Stimulated activated naive B cell treated with anti-CD40 and anti-IgM and Interleukin-4, amounts not matched to agents 10 μg/mL and 1 μg/mL and 100 μg/mL, for 72 hours (primary cell): ENCODE data around the gene DPH1.

Experiments used
- ATAC-seq, 2 donors: fragments of 150-1000 bp; cut with Tn5 transposase; replicated peaks; 2 replicates each; pipeline ENCODE4 v1.10.0; 2021; ENCODE audit warnings: moderate library complexity in 1 of 2
- DNase-seq: peaks from one replicate; pipeline ENCODE4 v3.0.0; 2021
- H3K27ac Mint-ChIP-seq: one replicate; pipeline ENCODE4 v1.8.0; 2022; ENCODE audit warnings: mild to moderate bottlenecking, mixed read lengths
- H3K27me3 Mint-ChIP-seq, 2 donors: one replicate each; pipeline ENCODE4 v1.8.0; 2022; ENCODE audit warnings: mixed read lengths in 2 of 2
- H3K36me3 Mint-ChIP-seq, 2 donors: one replicate each; pipeline ENCODE4 v1.8.0; 2022; ENCODE audit warnings: mixed read lengths in 2 of 2, mild to moderate bottlenecking in 1 of 2
- H3K4me1 Mint-ChIP-seq, 2 donors: one replicate each; pipeline ENCODE4 v1.8.0; 2022; ENCODE audit warnings: mixed read lengths in 2 of 2, mild to moderate bottlenecking in 1 of 2
- H3K4me3 Mint-ChIP-seq, 2 donors: one replicate each; pipeline ENCODE4 v1.8.0; 2022; ENCODE audit warnings: mild to moderate bottlenecking in 2 of 2, mixed read lengths in 2 of 2, moderate library complexity in 1 of 2
- H3K9me3 Mint-ChIP-seq, 2 donors: one replicate each; pipeline ENCODE4 v1.8.0; 2022; ENCODE audit warnings: mixed read lengths in 2 of 2, mild to moderate bottlenecking in 1 of 2

The DPH1 gene

GRCh38 chr17:2087597-2088211, 57.8 kb downstream of the DPH1 start:
- peak overlapping the region; percentile 95 for H3K27ac Mint-ChIP-seq
- no peaks in the 10 kb centered on the region for H3K9me3 Mint-ChIP-seq
- peak overlapping the region; percentile 68 to 73 for H3K4me3 Mint-ChIP-seq
- DNase-seq, result peak; percentile 83
- H3K27me3 Mint-ChIP-seq, result no peaks in the 10 kb centered on the region
- ATAC-seq, result peak; percentile 71 to 74
- peaks cover 71 to 99% of the 10 kb centered on the region in 2 donors for H3K4me1 Mint-ChIP-seq
- peaks cover 30 to 54% of the 10 kb centered on the region in 2 donors for H3K36me3 Mint-ChIP-seq

GRCh38 chr17:2089021-2089422, 59.1 kb downstream of the DPH1 start:
- H3K27me3 Mint-ChIP-seq, result no peaks in the 10 kb centered on the region
- peaks cover 32 to 50% of the 10 kb centered on the region in 2 donors for H3K36me3 Mint-ChIP-seq
- peak; percentile 20 to 21 for ATAC-seq
- H3K4me3 Mint-ChIP-seq, result peak overlapping the region; percentile 80 to 87
- no peaks in the 10 kb centered on the region for H3K9me3 Mint-ChIP-seq
- H3K4me1 Mint-ChIP-seq, result peaks cover 60 to 86% of the 10 kb centered on the region in 2 donors
- DNase-seq, result no peak
- peak overlapping the region; percentile 95 for H3K27ac Mint-ChIP-seq

GRCh38 chr17:2090210-2090641, 60.3 kb downstream of the DPH1 start:
- peak; percentile 8 to 26 for ATAC-seq
- H3K4me1 Mint-ChIP-seq, result peaks cover 51 to 74% of the 10 kb centered on the region in 2 donors
- DNase-seq, result no peak
- no peaks in the 10 kb centered on the region for H3K9me3 Mint-ChIP-seq
- peaks cover 25 to 39% of the 10 kb centered on the region in 2 donors for H3K36me3 Mint-ChIP-seq
- H3K27ac Mint-ChIP-seq, result peak overlapping the region; percentile 95
- H3K27me3 Mint-ChIP-seq, result no peaks in the 10 kb centered on the region
- H3K4me3 Mint-ChIP-seq, result peak overlapping the region; percentile 80 to 87

- peaks cover 51 to 67% of the 10 kb centered on the region in 2 donors for H3K4me1 Mint-ChIP-seq
- no peaks in the 10 kb centered on the region for H3K9me3 Mint-ChIP-seq
- H3K27ac Mint-ChIP-seq, result peak overlapping the region; percentile 71
- no peak for DNase-seq
- H3K36me3 Mint-ChIP-seq, result peaks cover 18 to 32% of the 10 kb centered on the region in 2 donors
- H3K4me3 Mint-ChIP-seq, result peak overlapping the region; percentile 80 to 87
- ATAC-seq, result no peak
- no peaks in the 10 kb centered on the region for H3K27me3 Mint-ChIP-seq
Measured at GRCh38 chr17:2090804-2091534, 61.0 kb downstream of the DPH1 start.

DNA sequence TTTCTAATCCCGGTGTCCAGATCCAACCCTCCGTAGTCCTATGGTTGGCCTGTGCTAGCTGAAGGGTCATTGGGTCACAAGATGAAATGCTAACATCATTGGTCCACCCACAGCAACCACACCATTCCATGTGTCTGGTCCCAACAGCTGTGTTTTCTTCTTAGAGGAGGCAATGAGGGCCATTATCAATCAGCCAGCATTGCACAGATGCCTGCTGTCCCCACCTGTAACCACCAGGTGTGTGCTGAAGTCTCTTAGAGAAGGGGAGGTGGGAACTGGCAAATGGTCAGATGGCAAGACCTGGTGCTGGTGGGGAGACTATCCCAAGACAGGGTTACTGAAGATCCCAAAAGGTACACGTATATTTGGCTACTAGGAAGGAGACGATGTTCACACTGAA, 62.3 kb downstream of the DPH1 start:
- no peak overlapping the region for H3K27ac Mint-ChIP-seq
- peaks cover 13 to 25% of the 10 kb centered on the region in 2 donors for H3K36me3 Mint-ChIP-seq
- ATAC-seq, result no peak
- H3K27me3 Mint-ChIP-seq, result no peaks in the 10 kb centered on the region
- H3K4me3 Mint-ChIP-seq, result no peak overlapping the region
- no peaks in the 10 kb centered on the region for H3K9me3 Mint-ChIP-seq
- DNase-seq, result no peak
- peaks cover 39 to 54% of the 10 kb centered on the region in 2 donors for H3K4me1 Mint-ChIP-seq

DNA sequence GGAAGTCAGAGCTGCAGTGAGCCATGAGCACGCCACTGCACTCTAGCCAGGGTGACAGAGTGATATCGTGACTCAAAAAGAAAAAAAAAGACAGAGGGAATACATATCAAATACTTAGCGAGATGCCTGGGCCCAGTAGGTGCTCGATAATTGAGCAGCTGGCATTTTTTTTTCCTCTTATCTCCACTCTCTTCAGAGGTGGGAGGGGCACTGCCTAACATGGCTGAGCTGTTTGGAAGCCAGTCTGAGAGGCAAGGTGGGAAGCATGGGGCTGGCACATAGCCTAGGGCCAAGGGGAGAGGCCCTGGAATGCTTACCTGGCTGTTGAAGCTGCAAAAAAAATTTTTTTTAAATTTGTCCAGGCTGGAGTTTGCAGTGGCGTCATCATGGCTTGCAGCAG, 63.4 kb downstream of the DPH1 start:
- no peaks in the 10 kb centered on the region for H3K27me3 Mint-ChIP-seq
- ATAC-seq (no peak), DNase-seq (no peak)
- H3K9me3 Mint-ChIP-seq, result no peaks in the 10 kb centered on the region
- H3K36me3 Mint-ChIP-seq, result peaks cover 15 to 28% of the 10 kb centered on the region in 2 donors
- H3K27ac Mint-ChIP-seq, result no peak overlapping the region
- H3K4me3 Mint-ChIP-seq, result no peak overlapping the region
- H3K4me1 Mint-ChIP-seq, result peaks cover 32 to 47% of the 10 kb centered on the region in 2 donors
